Osteoblast (primary cell): Measurements from ENCODE around the gene GCNT1. TPM values are rescaled to one million over a fixed set of nuclear protein-coding genes. Genes with fewer than 3 reads are reported as not detected.

Experiments used
- DNase-seq: peaks from one replicate; pipeline ENCODE4 v3.0.0; 2011; ENCODE audit warnings: low spot score, mixed read lengths; ENCODE audit not compliant: insufficient read length; ENCODE audit errors: missing footprints
- H2AFZ ChIP-seq: 2 replicates; pipeline ENCODE4 v1.6.0; 2011; ENCODE audit warnings: mild to moderate bottlenecking, low read length
- H3K27ac ChIP-seq: 2 replicates; pipeline ENCODE4 v1.5.1; 2011; ENCODE audit warnings: mild to moderate bottlenecking, low read depth, low read length, moderate library complexity
- H3K27me3 ChIP-seq: 2 replicates; pipeline ENCODE4 v1.6.0; 2012; ENCODE audit warnings: mild to moderate bottlenecking, control low read depth, inconsistent platforms, low read length, moderate library complexity; ENCODE audit not compliant: insufficient read depth
- H3K36me3 ChIP-seq: 2 replicates; pipeline ENCODE4 v1.5.1; 2011; ENCODE audit warnings: mild to moderate bottlenecking, low read length, control low read depth, moderate library complexity; ENCODE audit not compliant: insufficient read depth
- H3K4me1 ChIP-seq: 2 replicates; pipeline ENCODE4 v1.5.1; 2011; ENCODE audit warnings: mild to moderate bottlenecking, low read length, control low read depth, moderate library complexity; ENCODE audit not compliant: insufficient read depth
- H3K4me2 ChIP-seq: 2 replicates; pipeline ENCODE4 v1.6.0; 2011; ENCODE audit warnings: mild to moderate bottlenecking, low read length; ENCODE audit not compliant: insufficient read depth
- H3K4me3 ChIP-seq: fragments of 200-600 bp; sonication (generic); 3 replicates; pipeline ENCODE4 v1.5.1; 2012; ENCODE audit warnings: mild to moderate bottlenecking, low read length, inconsistent platforms; ENCODE audit not compliant: insufficient read depth
- H3K79me2 ChIP-seq: 2 replicates; pipeline ENCODE4 v1.6.0; 2012; ENCODE audit warnings: mild to moderate bottlenecking, low read length, control low read depth, inconsistent platforms; ENCODE audit not compliant: insufficient read depth
- H3K9me3 ChIP-seq: 2 replicates; pipeline ENCODE4 v1.5.1; 2011; ENCODE audit warnings: low read depth, low read length, control low read depth
- H4K20me1 ChIP-seq: 2 replicates; pipeline ENCODE4 v1.6.0; 2012; ENCODE audit warnings: mild to moderate bottlenecking, low read length, control low read depth; ENCODE audit not compliant: insufficient read depth
- total RNA-seq: library from RNA; depleted of rRNA; stranded (reverse); fragments of >200 nt; gene quantifications from 2 replicates; pipeline ENCODE4 v1.2.3, GENCODE V29; 2012
- TF ChIP-seq, protein P1 (sequence below): IDR thresholded peaks from 2 replicates; pipeline ENCODE4 v1.5.1; 2011; ENCODE audit warnings: mild to moderate bottlenecking, low read depth, low read length, moderate library complexity; ENCODE audit errors: extremely low read depth

Gene GCNT1
- total RNA-seq, 1 donor = 109 TPM

- TF ChIP-seq, protein P1, sequence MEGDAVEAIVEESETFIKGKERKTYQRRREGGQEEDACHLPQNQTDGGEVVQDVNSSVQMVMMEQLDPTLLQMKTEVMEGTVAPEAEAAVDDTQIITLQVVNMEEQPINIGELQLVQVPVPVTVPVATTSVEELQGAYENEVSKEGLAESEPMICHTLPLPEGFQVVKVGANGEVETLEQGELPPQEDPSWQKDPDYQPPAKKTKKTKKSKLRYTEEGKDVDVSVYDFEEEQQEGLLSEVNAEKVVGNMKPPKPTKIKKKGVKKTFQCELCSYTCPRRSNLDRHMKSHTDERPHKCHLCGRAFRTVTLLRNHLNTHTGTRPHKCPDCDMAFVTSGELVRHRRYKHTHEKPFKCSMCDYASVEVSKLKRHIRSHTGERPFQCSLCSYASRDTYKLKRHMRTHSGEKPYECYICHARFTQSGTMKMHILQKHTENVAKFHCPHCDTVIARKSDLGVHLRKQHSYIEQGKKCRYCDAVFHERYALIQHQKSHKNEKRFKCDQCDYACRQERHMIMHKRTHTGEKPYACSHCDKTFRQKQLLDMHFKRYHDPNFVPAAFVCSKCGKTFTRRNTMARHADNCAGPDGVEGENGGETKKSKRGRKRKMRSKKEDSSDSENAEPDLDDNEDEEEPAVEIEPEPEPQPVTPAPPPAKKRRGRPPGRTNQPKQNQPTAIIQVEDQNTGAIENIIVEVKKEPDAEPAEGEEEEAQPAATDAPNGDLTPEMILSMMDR = no peak
- H2AFZ ChIP-seq = peak overlapping the region; percentile 65
- peak overlapping the region; percentile 56 for H3K27ac ChIP-seq
- peaks cover 16% of the 10 kb centered on the region for H3K4me1 ChIP-seq
- peak overlapping the region; percentile 1 for H3K4me2 ChIP-seq
- H3K79me2 ChIP-seq = no peaks in the 10 kb centered on the region
- DNase-seq = no peak
- H3K36me3 ChIP-seq = no peaks in the 10 kb centered on the region
- H4K20me1 ChIP-seq = no peaks in the 10 kb centered on the region
- no peak overlapping the region for H3K4me3 ChIP-seq
- no peaks in the 10 kb centered on the region for H3K27me3 ChIP-seq
- H3K9me3 ChIP-seq = no peaks in the 10 kb centered on the region
Measured at GRCh38 chr9:76415154-76415553, 43.8 kb upstream of the GCNT1 start.

GRCh38 chr9:76415731-76416130 lies 43.3 kb upstream of the GCNT1 start:
- H3K27ac ChIP-seq = peak overlapping the region; percentile 56
- H2AFZ ChIP-seq = peak overlapping the region; percentile 65
- DNase-seq = no peak
- no peaks in the 10 kb centered on the region for H3K36me3 ChIP-seq
- no peak overlapping the region for H3K4me2 ChIP-seq
- no peaks in the 10 kb centered on the region for H3K27me3 ChIP-seq
- H3K9me3 ChIP-seq = no peaks in the 10 kb centered on the region
- TF ChIP-seq, protein P1 = no peak
- H3K4me3 ChIP-seq = no peak overlapping the region
- H4K20me1 ChIP-seq = no peaks in the 10 kb centered on the region
- no peaks in the 10 kb centered on the region for H3K79me2 ChIP-seq
- H3K4me1 ChIP-seq = peaks cover 16% of the 10 kb centered on the region

- H3K4me1 ChIP-seq = peaks cover 16% of the 10 kb centered on the region
- H3K4me2 ChIP-seq = no peak overlapping the region
- H4K20me1 ChIP-seq = no peaks in the 10 kb centered on the region
- H3K9me3 ChIP-seq = no peaks in the 10 kb centered on the region
- DNase-seq = no peak
- H2AFZ ChIP-seq = no peak overlapping the region
- no peaks in the 10 kb centered on the region for H3K79me2 ChIP-seq
- H3K4me3 ChIP-seq = no peak overlapping the region
- H3K36me3 ChIP-seq = no peaks in the 10 kb centered on the region
- H3K27ac ChIP-seq = no peak overlapping the region
- no peaks in the 10 kb centered on the region for H3K27me3 ChIP-seq
- TF ChIP-seq, protein P1 = no peak
Measured at GRCh38 chr9:76417394-76417793, 41.6 kb upstream of the GCNT1 start.

DNA sequence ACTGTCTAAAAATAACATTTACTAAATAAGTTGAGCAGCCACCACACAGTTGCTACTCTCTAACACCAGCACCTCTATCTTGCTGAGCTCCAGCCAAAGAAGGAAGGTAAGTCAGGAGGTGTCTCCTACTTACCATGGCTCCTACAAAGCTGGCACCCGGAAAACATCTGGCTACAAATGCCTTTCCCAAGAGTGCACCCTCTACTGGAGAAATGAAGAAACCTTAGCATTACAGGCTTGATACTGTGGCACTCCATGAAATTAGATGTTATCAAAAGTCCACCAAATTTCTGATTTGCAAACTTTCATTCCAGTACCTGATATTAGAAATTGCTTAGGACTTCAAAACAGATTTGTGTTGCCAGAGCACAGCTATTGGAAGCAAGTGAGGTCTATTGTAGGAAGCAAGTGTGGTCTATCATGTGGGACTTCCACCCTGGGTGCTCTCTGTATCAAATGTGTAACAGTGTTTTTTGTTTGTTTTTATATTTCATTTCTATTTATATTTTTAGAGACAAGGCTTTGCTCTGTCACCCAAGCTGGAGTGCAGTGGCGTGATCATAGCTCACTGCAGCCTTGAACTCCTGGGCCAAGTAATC lies 39.1 kb upstream of the GCNT1 start:
- DNase-seq = peak; percentile 15
- Histone ChIP-seq H3K4me1 (peaks cover 12% of the 10 kb centered on the region), H3K4me3 (no peak overlapping the region), H3K36me3 (no peaks in the 10 kb centered on the region), H3K4me2 (no peak overlapping the region), H3K9me3 (no peaks in the 10 kb centered on the region), H2AFZ (peak overlapping the region; percentile 40), H3K27me3 (no peaks in the 10 kb centered on the region), H3K79me2 (no peaks in the 10 kb centered on the region), H4K20me1 (no peaks in the 10 kb centered on the region), H3K27ac (no peak overlapping the region)
- TF ChIP-seq, protein P1 = peak; percentile 78
